ENCODE data around the gene MOSPD3.

MOSPD3 gene

DNA sequence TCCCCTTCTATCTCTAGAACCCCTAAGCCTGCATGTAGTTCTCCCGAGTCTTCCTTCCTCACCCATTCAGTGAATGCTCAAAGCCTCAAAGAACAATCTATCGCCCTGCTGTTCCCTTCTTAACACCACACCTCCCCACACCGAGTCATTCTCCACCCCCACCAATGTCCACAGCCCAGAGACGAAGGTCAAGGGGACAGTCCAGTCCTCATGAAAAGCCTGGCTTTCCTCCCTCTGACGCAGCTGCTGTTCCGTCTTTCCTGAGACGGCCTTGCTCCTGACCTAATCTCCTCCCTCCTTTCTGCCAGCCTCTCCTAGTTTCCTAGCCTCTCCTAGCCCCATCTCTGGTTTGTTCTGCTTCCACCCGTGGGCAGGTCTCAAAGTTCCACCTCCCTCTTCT, 9.2 kb downstream of the MOSPD3 start:
- TF ChIP-seq, protein P1, sequence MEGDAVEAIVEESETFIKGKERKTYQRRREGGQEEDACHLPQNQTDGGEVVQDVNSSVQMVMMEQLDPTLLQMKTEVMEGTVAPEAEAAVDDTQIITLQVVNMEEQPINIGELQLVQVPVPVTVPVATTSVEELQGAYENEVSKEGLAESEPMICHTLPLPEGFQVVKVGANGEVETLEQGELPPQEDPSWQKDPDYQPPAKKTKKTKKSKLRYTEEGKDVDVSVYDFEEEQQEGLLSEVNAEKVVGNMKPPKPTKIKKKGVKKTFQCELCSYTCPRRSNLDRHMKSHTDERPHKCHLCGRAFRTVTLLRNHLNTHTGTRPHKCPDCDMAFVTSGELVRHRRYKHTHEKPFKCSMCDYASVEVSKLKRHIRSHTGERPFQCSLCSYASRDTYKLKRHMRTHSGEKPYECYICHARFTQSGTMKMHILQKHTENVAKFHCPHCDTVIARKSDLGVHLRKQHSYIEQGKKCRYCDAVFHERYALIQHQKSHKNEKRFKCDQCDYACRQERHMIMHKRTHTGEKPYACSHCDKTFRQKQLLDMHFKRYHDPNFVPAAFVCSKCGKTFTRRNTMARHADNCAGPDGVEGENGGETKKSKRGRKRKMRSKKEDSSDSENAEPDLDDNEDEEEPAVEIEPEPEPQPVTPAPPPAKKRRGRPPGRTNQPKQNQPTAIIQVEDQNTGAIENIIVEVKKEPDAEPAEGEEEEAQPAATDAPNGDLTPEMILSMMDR (IDR thresholded peaks at IDR 0.05; ENCODE audit: borderline replicate concordance, control extremely low read depth, extremely low read depth, insufficient read depth, missing control alignments), result no peak
- in situ Hi-C loops (cut with MboI; ENCODE audit: low sequenced_read_pairs, unreplicated experiment), result no loop called here
- no peak for DNase-seq (ENCODE audit: low spot score)

DNA sequence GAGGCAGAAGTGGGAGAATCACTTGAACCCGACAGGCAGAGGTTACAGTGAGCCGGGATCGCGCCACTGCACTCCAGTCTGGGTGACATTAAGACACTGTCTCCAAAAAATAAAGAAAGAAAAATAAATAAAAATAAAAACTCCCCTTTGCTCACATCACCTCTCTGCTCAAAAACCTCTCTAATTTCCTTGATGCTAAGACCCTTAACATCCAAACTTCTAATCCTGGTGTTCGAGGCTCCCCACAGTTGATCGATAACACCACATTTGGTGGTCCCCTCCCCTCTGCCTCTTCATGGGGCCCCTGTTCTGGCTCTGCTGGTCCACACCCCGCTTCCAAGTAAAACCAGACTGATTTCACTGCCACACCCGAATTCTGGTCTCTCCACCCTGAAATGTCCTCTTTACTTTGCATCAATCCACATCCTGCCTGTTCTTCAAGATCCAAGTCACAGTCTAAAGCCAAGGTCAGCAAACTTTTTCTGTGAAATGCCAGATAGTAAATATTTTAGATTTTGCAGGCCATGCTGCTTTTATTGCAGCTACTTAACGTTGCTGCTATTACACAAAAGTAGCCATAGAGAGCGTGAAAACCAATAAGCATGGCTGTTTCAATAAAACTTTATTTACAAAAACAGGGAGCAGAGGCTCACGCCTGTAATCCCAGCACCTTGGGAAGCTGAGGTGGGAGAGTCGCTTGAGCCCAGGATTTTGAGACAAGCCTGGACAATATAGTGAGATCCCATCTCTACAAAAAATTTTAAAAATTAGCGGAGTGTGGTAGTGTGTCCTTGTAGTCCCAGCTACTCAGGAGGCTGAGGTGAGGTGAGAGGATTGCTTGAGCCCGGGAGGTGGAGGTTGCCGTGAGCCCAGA, 11.8 kb downstream of the MOSPD3 start:
- in situ Hi-C loops (cut with MboI; ENCODE audit: low sequenced_read_pairs, unreplicated experiment), result no loop called here
- TF ChIP-seq, protein P1 (IDR thresholded peaks at IDR 0.05; ENCODE audit: borderline replicate concordance, control extremely low read depth, extremely low read depth, insufficient read depth, missing control alignments), result no peak
- DNase-seq (ENCODE audit: low spot score), result no peak

DNA sequence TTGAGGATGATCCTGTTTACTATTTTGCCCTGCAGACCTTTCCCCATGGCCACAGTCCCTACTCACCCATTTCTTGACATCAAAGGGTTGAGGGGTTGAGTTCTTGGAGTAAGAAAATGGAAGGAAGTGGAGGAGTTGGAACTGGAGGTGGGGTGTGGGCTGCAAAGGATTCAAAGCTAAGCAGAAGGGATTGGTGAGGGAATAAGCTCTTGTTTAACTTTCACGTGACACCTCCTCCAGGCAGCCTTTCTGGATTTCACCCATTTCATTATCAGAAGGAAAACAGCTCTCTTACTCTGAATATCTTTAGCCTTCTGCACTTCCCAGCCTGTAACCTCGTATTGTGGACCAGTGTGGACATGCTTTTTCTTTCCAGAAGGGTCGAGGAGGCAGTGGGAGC, 13.7 kb downstream of the MOSPD3 start:
- no peak for DNase-seq (ENCODE audit: low spot score)
- in situ Hi-C loops (cut with MboI; ENCODE audit: low sequenced_read_pairs, unreplicated experiment), result no loop called here
- TF ChIP-seq, protein P1 (IDR thresholded peaks at IDR 0.05; ENCODE audit: borderline replicate concordance, control extremely low read depth, extremely low read depth, insufficient read depth, missing control alignments), result no peak

DNA sequence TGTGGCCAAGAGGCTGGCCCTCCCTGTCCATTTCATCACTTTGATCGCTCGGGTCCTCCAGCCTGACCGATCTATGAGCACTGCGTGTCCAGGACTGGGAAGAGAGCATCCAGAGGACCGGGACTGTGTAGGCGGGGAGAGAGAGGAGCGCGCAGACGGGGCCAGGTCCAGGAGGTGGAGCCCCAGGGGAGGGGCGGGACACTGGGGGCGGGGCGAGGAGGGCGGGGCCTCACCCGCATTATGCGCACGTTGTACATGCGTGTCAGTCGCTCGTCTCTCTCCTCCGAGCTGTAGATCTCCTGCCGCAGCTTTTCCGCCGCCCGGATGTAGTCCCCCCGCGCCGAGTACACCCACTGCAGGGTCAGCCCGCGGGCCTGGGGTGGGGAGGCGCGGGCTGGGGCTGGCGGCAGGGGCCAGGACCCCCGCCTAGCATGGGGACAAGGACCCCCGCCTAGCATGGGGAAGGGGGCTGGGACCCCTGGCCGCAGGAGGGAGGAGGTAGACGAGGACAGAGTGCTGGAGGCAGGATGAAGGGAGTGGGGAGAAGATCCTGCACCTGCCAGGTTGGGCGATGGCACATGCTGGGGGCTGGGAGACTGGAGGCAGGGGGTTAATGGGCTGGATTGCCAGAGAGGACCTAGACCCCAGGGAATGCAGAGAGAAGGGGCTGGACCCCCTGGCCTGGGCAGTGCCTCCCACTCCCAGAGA, 14.3 kb downstream of the MOSPD3 start:
- TF ChIP-seq, protein P1 (IDR thresholded peaks at IDR 0.05; ENCODE audit: borderline replicate concordance, control extremely low read depth, extremely low read depth, insufficient read depth, missing control alignments), result no peak
- in situ Hi-C loops (cut with MboI; ENCODE audit: low sequenced_read_pairs, unreplicated experiment), result no loop called here
- peak; percentile 98 for DNase-seq (ENCODE audit: low spot score)

DNA sequence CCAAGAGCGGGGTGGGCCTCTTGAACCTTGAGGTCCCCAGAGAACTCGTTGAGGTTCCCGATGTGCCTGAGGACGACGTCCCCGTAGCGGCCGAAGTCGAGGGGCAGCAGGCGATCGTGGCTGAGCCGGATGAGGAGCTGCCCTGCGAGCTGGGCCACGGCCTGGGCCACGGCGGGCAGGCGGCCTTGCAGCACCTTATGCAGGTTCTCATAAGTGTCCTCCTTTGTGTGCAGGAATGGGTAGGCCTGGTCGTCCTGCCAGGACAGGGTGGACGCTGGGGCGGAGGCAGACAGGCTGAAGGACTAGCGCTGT, 14.9 kb downstream of the MOSPD3 start:
- DNase-seq (ENCODE audit: low spot score), result no peak
- in situ Hi-C loops (cut with MboI; ENCODE audit: low sequenced_read_pairs, unreplicated experiment), result no loop called here
- TF ChIP-seq, protein P1 (IDR thresholded peaks at IDR 0.05; ENCODE audit: borderline replicate concordance, control extremely low read depth, extremely low read depth, insufficient read depth, missing control alignments), result no peak

DNA sequence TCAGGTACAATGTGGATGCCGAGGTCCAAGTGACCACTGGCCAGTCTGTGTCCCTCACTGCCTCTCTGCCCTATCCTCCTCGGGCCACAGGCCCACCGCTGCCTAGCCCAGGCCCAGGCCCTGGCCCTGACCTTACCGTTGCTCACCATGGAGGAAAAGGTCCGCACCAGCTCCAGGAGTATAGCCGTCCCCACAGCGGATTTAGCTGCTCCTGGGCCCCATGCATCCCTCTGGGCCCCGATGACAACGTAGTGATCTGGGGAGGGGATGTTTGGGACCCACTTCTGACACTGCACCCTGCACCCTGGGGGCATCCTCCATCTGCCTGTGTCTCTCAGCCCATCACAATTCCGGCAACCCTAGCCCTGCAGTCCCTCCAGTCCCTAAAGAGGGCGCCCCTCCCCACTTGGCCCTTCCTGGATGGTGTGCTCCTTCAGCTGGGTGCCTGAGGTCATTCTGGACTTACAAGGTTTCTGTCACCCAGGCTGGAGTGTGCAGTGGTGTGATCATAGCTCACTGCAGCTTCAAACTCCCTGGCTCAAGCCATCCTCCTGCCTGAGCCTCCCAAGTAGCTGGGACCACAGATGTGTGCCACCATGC, 16.9 kb downstream of the MOSPD3 start:
- TF ChIP-seq, protein P1 (IDR thresholded peaks at IDR 0.05; ENCODE audit: borderline replicate concordance, control extremely low read depth, extremely low read depth, insufficient read depth, missing control alignments), result peak; percentile 41
- in situ Hi-C loops (cut with MboI; ENCODE audit: low sequenced_read_pairs, unreplicated experiment), result no loop called here
- DNase-seq (ENCODE audit: low spot score), result peak; percentile 70
